Effector CD8-positive, alpha-beta T cell (primary cell): ENCODE measurements around the gene SELENOW.
"Not testable (repeated sequence)": the region's sequence is repeated elsewhere in the genome, so short reads cannot be mapped to it uniquely, and the experiment has no call there.

Experiments
- DNase-seq: peaks from one replicate; lab custom pipeline; 2025; lab: John Stamatoyannopoulos, UW
- total RNA-seq, 4 experiments: gene quantifications; one replicate each; lab custom pipeline; 2026; lab: John Stamatoyannopoulos, UW

SELENOW gene
- total RNA-seq: 35.7 to 57.6 (median 50.4) reads per million in 4 experiments

DNA sequence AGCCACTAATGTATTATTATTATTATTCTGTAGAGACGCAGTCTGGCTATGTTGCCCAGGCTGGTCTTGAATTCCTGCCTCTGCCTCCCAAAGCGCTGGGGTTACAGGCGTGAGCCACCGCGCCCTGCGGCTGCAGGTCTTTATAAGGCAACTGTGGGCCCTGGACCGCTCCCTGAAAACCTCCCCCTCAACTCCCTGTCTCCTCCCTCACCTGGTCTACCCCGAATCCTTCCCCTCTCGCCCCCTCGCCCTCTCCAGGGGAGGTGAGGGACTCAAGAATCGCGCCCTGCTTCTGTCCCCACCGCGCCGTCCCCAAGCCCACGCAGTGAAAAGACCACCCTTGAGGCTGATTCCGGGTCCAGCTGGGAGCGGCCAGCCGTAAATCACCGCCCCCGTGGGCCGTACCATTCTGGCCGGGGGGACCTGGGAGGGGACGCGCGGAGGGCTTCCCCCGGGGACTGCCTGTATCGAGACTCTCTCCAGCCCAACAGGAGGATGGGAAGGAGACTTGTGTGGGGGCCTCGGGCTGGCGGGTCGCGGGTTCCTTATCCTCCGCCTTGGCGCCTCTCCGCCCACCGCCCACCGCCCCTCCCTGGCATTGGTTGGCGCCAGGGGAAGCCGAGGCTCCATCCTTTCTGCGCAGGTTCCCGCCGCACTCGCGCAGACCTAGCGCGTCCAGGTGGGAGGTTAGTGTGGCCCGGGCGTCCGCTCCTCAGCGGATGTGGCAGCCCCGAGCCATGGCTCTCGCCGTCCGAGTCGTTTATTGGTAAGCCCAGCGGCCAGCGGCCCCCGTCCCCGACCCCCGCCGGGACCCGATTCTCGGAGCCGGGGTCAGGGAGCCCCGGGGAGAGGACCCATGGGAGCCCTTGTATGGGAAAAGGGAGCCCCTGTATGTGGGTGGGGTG, at the start of gene SELENOW:
Gene SELENOW, plus strand, starts transcription at position 655 of the 905 bp plus-strand sequence. Its CDS starts 83 bp downstream, at position 738.
- DNase-seq: peak; percentile 71

DNA sequence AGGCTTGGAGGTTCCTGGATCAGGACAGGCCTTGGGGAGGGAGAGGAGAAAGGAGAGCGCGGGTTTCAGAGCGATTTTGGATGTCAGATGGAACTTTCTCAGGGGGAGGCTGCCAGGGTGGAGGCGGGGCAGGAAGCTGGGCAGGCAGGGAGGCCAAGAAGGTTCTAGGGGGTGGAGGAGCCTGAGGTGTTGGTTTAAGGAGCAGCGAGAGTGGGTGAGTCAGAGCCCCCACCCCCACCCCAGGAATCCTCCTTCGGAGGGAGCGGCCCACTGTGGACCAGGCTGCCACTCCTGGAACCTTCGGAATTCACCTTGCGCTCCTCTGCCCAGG, 49.1 kb upstream of the SELENOW start:
- DNase-seq: no peak

DNA sequence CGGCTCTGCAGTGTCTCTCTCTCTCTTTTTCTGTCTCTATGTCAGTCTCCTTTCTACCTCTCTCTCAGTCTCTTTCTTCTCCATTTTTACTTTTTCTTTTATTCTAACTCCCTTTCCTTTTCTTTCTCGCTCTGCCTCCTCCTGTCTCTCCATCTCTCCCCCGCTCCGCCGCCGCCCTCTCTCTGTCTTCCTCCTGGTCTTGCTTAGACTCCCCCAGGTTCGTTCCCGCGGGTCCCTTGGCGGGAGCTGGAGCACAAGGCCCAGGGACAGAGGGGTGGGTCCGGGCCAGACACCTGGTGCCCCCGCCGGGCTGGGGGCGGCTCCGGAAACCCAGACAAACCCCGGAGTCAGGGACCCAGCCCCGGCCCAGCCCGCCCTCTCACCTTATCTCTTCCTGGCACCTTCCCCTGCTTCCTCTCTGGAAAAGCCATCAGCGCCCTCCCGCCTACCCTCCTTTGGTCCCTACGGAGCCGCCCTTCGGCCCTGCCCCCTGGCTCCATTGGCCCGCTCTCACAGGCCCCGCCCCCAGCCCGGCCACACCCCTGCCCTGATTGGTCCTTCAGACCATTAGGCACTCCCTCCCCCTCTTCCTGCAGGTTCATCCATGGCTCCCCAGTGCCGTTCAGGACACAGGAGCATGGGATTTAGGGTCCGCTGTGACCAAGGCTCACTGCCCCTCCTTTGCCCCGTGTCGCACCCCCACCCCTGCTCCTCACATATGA, 48.5 kb upstream of the SELENOW start:
- no peak for DNase-seq

GRCh38 chr19:47730521-47730889, 48.0 kb upstream of the SELENOW start:
- DNase-seq: no peak

DNA sequence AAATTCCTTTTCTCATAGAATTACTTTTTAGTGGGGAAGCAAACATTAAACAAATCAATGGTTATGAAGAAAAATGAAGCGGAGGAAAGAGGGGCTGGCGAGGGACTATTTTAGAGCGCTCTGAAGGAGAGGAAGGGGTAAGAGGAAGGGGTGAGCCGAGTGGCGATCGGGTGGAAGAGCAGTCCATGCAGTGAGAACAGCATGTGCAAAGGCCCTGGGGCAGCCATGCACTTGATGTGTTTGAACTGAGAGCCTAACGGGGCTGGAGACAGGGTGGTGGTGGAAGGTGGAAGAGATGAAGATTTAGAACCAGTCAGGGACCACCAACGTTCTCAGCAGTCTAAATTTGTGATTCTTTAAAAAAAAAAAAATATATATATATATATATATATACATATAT, 47.6 kb upstream of the SELENOW start:
- no peak for DNase-seq

GRCh38 chr19:47735131-47735530, 43.4 kb upstream of the SELENOW start:
- no peak for DNase-seq

GRCh38 chr19:47740866-47741519, 37.5 kb upstream of the SELENOW start:
- DNase-seq: no peak

DNA sequence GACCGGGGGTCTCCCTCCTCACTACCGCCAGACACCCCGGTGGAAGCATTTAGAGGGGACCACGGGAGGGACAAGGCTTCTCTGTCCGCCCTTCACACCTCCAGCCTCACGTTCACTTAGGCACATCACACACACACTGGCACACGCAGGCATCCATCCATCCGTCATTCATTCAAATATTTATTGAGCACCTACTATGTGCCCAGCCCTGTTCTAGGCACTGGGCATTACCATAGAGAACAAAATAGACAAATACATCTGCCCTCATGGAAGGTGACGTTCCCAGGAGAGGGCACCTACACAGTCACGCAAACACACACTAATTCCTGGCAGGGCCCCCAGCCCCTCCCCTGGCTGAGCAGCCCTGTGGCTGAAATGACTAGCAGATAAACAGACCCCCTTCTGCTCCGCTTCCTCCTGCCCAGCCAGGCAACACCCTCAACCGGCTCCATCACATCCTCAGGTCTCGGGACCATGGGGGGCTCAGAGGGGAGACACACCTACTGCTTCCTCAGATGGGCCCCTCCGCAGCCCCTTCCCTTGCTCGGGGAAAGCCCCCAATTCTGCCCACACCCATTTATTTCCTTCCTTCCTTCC, 36.9 kb upstream of the SELENOW start:
- no peak for DNase-seq

DNA sequence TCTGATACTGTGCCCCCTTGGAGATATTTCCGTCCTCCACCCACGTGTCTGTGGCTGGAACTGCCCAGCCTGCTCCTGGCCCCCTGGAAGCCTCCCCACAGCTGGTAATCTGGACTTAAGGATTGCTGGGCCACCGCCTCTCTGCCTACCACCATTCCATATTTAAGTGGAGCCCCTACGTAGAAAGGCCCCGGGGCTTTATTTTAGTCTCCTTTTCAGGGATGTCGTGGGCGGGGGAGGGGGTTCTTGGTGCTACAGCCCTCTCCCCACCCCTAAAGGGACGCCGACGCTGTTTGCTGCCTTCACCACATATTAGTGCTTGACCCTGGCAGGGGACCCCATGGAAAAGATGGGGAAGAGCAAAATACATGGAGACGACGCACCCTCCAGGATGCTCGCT, 35.9 kb upstream of the SELENOW start:
- DNase-seq: no peak

GRCh38 chr19:47745010-47745901, 33.2 kb upstream of the SELENOW start, which contains the start of gene NOP53:
Gene NOP53 (plus strand): TSS chr19:47745546. CDS start chr19:47745560, 14 bp downstream.
- peak; percentile 94 for DNase-seq

DNA sequence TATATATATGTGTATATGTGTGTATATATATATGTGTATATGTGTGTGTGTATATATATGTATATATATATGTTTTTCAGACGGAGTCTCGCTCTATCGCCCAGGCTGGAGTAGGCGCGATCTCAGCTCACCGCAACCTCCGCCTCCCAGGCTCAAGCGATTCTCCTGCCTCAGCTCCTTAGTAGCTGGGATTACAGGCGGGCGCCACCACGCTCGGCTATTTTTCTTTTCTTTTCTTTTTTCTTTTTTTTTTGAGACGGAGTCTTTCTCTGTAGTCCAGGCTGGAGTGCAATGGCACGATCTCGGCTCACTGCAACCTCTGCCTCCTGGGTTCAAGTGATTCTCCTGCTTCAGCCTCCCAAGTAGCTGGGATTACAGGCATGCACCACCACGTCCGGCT, 32.4 kb upstream of the SELENOW start:
- not testable (repeated sequence) for DNase-seq

- DNase-seq: no peak
These were observed 29.2 kb upstream of the SELENOW start for GRCh38 chr19:47749326-47749725.

DNA sequence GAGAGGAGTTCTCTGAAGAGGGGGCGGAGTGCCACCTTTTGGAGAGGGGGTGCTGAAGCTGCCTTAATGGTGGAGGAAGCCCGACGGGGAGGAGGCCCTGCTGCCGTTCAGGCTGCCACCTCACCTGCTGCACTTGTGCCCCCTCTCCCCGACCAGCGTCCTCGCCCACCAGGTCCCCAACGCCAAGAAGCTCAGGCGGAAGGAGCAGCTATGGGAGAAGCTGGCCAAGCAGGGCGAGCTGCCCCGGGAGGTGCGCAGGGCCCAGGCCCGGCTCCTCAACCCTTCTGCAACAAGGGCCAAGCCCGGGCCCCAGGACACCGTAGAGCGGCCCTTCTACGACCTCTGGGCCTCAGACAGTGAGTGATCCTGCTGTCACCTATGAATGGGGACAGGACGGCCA, 27.8 kb upstream of the SELENOW start:
- DNase-seq: no peak

DNA sequence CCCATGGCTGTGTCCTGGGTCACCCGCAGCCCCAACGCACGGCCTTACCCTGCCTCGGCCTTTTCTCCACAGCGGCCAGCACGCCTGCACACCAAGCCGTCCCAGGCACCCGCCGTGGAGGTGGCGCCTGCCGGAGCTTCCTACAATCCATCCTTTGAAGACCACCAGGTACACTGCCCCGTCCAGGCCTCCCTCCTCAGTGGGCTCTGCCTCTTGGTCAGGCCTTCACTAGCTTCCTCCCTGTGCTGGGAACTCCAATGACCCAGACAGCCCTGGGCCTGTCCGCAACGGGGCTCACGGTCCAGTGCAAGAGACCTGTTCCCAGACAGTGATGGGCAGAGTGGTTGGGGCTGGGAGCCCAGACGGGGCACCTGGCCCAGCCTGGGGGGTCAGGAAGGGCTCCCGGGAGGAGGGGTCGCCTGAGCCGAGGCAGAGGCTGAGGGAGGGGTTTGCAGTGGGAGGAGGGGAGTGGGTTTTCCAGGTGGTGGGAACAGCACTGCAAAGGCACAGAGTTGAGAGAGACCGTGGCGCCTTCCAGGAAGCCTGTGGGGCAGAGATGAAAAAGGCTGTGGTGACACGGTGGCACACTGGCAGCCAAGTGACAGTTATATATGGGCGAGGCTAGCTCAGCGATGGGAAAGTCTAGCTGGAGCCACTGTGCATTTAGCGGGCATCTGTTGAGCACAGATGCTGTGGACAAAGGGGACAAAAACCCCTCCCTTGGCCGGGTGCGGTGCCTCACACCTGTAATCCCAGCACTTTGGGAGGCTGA, 25.9 kb upstream of the SELENOW start:
- no peak for DNase-seq

DNA sequence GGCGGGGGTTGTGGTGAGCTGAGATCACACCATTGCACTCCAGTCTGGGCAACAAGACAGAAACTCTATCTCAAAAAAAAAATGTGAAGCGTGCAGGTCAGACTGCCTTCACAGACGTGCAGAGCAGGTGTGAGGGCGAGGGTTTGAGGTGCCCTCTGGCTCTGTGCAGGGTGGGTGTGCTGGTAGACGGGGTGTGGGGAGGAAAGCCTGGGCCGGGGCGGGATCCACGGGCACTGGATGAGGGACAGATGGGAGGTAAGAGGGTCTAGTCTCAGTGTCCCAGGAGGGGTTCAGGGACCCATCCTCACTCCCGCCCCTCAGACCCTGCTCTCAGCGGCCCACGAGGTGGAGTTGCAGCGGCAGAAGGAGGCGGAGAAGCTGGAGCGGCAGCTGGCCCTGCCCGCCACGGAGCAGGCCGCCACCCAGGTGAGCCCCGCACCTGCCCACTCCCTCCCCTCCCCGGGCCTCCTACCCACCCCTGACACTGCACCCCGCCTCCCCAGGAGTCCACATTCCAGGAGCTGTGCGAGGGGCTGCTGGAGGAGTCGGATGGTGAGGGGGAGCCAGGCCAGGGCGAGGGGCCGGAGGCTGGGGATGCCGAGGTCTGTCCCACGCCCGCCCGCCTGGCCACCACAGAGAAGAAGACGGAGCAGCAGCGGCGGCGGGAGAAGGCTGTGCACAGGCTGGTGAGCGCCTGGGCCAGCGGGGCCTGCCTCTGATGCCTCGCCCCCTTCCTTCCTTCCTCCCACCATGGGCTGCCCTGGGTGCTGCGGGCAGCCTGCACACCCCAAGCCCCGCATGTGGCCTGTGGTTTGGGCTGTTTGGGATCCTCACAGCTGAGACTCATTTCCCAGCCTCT, 24.1 kb upstream of the SELENOW start:
- no peak for DNase-seq

DNA sequence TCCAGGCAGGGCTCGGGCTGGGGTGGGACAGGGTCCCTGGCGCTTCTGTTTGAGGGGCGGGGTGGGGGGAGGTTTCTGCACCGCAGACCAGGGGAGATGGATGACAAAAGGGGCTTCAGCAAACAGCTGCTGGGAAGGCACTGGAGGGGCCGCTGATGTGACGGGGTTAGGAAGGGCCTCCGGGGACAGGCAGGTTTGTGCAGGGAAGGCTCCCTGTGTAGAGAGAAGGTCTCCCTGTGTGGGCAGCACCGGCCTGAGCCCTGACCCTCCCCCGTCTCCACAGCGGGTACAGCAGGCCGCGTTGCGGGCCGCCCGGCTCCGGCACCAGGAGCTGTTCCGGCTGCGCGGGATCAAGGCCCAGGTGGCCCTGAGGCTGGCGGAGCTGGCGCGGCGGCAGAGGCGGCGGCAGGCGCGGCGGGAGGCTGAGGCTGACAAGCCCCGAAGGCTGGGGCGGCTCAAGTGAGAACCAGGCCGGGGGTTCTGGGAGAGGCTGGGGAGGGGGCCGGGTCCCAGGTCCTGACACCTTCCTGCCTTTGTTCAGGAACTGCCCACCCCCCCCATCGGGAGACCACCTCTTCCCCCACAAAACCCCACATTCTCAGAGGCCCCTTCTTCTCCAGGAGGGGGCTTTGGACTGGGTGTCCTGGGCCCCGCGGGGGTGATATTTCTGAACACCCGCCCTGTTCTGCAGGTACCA, 23.3 kb upstream of the SELENOW start:
- DNase-seq: no peak

- DNase-seq: no peak
These were observed 22.5 kb upstream of the SELENOW start for GRCh38 chr19:47755762-47756626.

GRCh38 chr19:47756627-47756929, 21.9 kb upstream of the SELENOW start:
- DNase-seq: no peak
